Rectal smooth muscle tissue (tissue), 1 donor: ENCODE data around the gene SYT6.

Source experiments
- H3K27ac ChIP-seq: one replicate; pipeline ENCODE4 v1.7.0; 2013; ENCODE audit warnings: low read depth, low read length, inconsistent platforms
- H3K27me3 ChIP-seq: one replicate; pipeline ENCODE4 v1.7.0; 2013; ENCODE audit warnings: low read length; ENCODE audit not compliant: control insufficient read depth, insufficient read depth
- H3K36me3 ChIP-seq: one replicate; pipeline ENCODE4 v1.7.0; 2013; ENCODE audit warnings: low read length; ENCODE audit not compliant: control insufficient read depth, insufficient read depth
- H3K4me1 ChIP-seq: one replicate; pipeline ENCODE4 v1.7.0; 2013; ENCODE audit warnings: low read length; ENCODE audit not compliant: control insufficient read depth, insufficient read depth
- H3K4me3 ChIP-seq: one replicate; pipeline ENCODE4 v1.7.0; 2013; ENCODE audit warnings: low read length
- H3K9ac ChIP-seq: one replicate; pipeline ENCODE4 v1.7.0; 2013; ENCODE audit warnings: low read length

SYT6 gene, protein sequence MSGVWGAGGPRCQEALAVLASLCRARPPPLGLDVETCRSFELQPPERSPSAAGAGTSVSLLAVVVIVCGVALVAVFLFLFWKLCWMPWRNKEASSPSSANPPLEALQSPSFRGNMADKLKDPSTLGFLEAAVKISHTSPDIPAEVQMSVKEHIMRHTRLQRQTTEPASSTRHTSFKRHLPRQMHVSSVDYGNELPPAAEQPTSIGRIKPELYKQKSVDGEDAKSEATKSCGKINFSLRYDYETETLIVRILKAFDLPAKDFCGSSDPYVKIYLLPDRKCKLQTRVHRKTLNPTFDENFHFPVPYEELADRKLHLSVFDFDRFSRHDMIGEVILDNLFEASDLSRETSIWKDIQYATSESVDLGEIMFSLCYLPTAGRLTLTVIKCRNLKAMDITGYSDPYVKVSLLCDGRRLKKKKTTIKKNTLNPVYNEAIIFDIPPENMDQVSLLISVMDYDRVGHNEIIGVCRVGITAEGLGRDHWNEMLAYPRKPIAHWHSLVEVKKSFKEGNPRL

DNA sequence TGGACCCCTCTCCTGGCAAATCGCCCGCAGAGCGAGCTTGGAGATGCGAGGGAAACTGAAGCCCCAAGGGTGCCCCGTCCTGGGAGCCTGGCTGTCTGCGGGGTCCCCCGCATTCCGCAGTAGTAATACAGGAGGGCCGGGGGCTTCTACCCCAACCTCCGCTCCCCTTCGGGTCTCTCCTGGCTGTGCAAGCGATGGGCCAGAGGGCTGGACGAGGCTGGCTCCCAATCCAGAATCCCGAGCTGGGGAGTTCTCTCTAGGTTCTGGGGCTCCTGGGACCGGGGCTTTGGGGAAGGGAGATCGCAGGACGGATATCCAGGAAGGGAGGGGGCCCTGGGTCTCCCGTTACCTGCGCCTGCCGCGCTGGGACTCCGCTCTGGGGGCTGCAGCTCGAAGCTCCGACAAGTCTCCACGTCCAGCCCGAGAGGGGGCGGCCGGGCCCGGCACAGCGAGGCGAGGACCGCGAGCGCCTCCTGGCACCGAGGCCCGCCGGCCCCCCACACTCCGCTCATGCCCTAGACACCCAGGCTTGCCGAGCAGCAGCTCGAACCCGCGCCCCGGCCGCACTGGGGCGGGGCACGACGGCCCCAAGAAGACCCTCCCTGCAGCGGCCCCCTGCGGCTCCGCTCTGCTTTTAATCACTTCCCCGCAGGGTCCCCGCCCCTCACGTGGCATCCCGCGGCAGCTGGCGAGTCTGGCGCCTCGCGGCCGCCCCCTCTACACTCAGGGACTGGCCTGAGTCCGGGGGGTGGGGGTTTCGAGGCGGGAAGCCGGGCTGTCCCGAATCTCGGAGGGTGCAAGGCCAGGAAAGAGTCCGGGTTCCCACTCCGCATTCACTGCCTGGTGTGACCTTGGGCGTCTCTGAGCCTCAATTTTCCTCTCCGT, at the start of gene SYT6:
TSS of gene SYT6 (minus strand) at position 609 of the 885 bp plus-strand sequence. CDS start at position 512, 97 bp downstream.
- no peak within 1 kb of the TSS for H3K9ac ChIP-seq
- peaks cover 4% of the 10 kb centered on the region for H3K4me1 ChIP-seq
- H3K27me3 ChIP-seq: peaks cover 30% of the 10 kb centered on the region
- H3K36me3 ChIP-seq: no peaks in the 10 kb centered on the region
- peak within 1 kb of the TSS; percentile 39 for H3K4me3 ChIP-seq
- H3K27ac ChIP-seq: no peak within 1 kb of the TSS

- Histone ChIP-seq H3K9ac (no peak overlapping the region), H3K4me1 (no peaks in the 10 kb centered on the region), H3K27ac (no peak overlapping the region), H3K4me3 (no peak overlapping the region), H3K36me3 (no peaks in the 10 kb centered on the region), H3K27me3 (no peaks in the 10 kb centered on the region)
These were observed 47.8 kb upstream of the SYT6 start for GRCh38 chr1:114201486-114201885.

DNA sequence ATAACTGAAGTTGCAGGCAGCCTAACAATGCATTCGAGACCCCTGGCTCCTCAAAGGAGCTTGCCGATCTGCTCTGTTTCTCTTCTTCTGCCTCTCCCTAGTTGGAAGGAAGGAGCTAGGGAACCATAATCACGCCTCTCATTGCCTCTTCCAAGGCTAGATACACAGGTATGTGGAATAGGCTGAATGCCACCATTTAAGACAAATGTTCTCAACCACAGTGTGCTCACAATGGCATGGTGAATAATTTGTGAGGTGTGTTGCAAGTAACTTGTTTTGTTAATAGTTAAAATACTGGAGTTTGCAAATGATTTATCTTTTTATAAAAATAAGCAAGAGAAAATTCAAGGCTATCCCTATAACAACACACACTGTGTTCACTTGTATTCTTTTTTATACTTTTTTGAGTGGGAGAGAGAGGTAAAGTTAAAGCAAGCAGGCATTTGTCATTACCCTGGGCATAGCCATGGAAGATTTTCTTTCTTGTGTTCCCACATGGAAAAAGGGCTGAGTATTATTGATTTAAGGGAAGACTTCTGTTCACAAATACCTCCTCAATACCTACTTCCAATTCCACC, 45.4 kb upstream of the SYT6 start:
- H3K4me3 ChIP-seq: no peak overlapping the region
- no peaks in the 10 kb centered on the region for H3K36me3 ChIP-seq
- no peaks in the 10 kb centered on the region for H3K4me1 ChIP-seq
- no peak overlapping the region for H3K27ac ChIP-seq
- no peaks in the 10 kb centered on the region for H3K27me3 ChIP-seq
- H3K9ac ChIP-seq: no peak overlapping the region

- no peaks in the 10 kb centered on the region for H3K4me1 ChIP-seq
- no peaks in the 10 kb centered on the region for H3K36me3 ChIP-seq
These were observed 43.6 kb upstream of the SYT6 start for GRCh38 chr1:114196992-114197907.

GRCh38 chr1:114195819-114196218, 42.1 kb upstream of the SYT6 start:
- Histone ChIP-seq H3K36me3 (no peaks in the 10 kb centered on the region), H3K9ac (no peak overlapping the region), H3K27ac (no peak overlapping the region), H3K27me3 (no peaks in the 10 kb centered on the region), H3K4me1 (no peaks in the 10 kb centered on the region), H3K4me3 (no peak overlapping the region)

More at GRCh38 chr1:114196992-114197907, 43.6 kb upstream of the SYT6 start:
- H3K4me3 ChIP-seq: no peak overlapping the region
- H3K9ac ChIP-seq: no peak overlapping the region
- no peaks in the 10 kb centered on the region for H3K27me3 ChIP-seq
- no peak overlapping the region for H3K27ac ChIP-seq

GRCh38 chr1:114192328-114192727, 38.7 kb upstream of the SYT6 start:
- Histone ChIP-seq H3K4me3 (no peak overlapping the region), H3K9ac (no peak overlapping the region), H3K27ac (no peak overlapping the region), H3K27me3 (no peaks in the 10 kb centered on the region), H3K36me3 (no peaks in the 10 kb centered on the region), H3K4me1 (no peaks in the 10 kb centered on the region)

DNA sequence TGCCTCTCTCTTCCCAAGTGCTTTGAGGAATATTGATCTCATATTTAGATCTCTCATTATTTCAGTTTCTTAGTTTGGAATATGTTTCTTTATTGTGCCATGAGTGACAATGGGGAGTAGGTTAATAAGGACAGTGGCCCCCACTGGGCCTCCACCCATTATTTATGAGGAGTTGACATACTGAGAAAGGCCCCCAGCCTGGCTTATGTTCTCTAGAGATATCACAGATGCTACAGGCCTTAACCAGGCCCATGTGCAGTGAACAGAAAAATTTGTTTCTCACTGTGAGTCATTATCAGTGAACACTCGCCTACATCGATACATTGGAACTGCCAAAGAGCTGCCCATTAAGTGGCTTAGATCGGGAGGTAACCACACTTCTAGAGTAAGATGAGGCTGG, 35.7 kb upstream of the SYT6 start:
- no peak overlapping the region for H3K27ac ChIP-seq
- no peak overlapping the region for H3K9ac ChIP-seq
- H3K4me1 ChIP-seq: no peaks in the 10 kb centered on the region
- H3K4me3 ChIP-seq: no peak overlapping the region
- no peaks in the 10 kb centered on the region for H3K27me3 ChIP-seq
- H3K36me3 ChIP-seq: no peaks in the 10 kb centered on the region

- Histone ChIP-seq H3K27me3 (no peaks in the 10 kb centered on the region), H3K4me1 (no peaks in the 10 kb centered on the region), H3K9ac (no peak overlapping the region), H3K27ac (no peak overlapping the region), H3K36me3 (no peaks in the 10 kb centered on the region), H3K4me3 (no peak overlapping the region)
These were observed 27.7 kb upstream of the SYT6 start for GRCh38 chr1:114181356-114181755.

DNA sequence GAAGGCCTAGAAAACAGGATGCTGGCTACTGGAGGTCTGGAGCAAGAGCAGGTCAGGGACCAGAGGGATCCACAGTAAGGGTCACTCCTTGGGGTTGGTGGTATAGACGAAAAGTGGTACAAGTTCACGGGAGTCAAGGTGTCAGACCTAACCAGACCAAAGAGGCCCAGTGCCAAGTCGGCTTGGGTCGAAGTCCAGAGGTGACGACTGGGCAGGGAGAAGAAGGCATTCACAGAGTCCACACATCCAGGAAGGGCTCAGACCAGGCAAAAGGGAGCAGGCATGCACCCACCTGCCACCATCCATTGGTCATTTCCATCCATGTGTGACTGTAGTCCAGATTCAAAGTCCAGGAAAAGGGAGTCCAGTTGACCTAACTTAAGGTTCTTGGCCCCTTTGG, 27.1 kb upstream of the SYT6 start:
- no peak overlapping the region for H3K4me3 ChIP-seq
- H3K9ac ChIP-seq: no peak overlapping the region
- H3K4me1 ChIP-seq: no peaks in the 10 kb centered on the region
- no peaks in the 10 kb centered on the region for H3K36me3 ChIP-seq
- H3K27me3 ChIP-seq: no peaks in the 10 kb centered on the region
- H3K27ac ChIP-seq: no peak overlapping the region

DNA sequence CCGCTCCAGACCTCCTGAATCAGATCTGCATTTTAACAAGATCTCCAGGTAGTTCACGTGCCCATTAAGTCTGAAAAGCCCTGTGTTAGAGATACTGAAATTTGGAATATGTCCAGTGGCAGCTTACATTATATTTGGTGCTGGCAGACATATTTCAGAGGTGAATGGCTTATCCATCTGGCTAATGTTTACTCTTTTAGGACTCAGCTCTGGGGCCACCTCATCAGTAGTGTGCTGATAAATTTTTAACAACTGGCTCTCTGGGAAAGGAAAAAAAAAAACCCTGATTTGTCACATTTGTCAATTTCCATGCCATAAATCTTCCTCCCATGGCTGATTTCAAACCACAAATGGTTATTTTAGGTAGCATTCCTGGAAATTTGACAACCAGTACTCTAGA, 25.3 kb upstream of the SYT6 start:
- Histone ChIP-seq H3K27me3 (no peaks in the 10 kb centered on the region), H3K4me3 (no peak overlapping the region), H3K4me1 (no peaks in the 10 kb centered on the region), H3K9ac (no peak overlapping the region), H3K36me3 (no peaks in the 10 kb centered on the region), H3K27ac (no peak overlapping the region)

- Histone ChIP-seq H3K4me1 (no peaks in the 10 kb centered on the region), H3K27ac (no peak overlapping the region), H3K36me3 (no peaks in the 10 kb centered on the region), H3K4me3 (no peak overlapping the region), H3K9ac (no peak overlapping the region), H3K27me3 (no peaks in the 10 kb centered on the region)
These were observed 23.6 kb upstream of the SYT6 start for GRCh38 chr1:114177282-114177681.
